ENCODE data around the gene RGS6.

The RGS6 gene

GRCh38 chr14:72169521-72169920, 237.3 kb downstream of the RGS6 start:
- DNase-seq = no peak

GRCh38 chr14:72172049-72172448, 239.8 kb downstream of the RGS6 start:
- DNase-seq = no peak

GRCh38 chr14:72172597-72172996, 240.4 kb downstream of the RGS6 start:
- DNase-seq = no peak

- DNase-seq = no peak
Measured at GRCh38 chr14:72173038-72173720, 240.9 kb downstream of the RGS6 start.

- no peak for DNase-seq
Measured at GRCh38 chr14:72177251-72177650, 245.0 kb downstream of the RGS6 start.

GRCh38 chr14:72178517-72178916, 246.3 kb downstream of the RGS6 start:
- no peak for DNase-seq

GRCh38 chr14:72182708-72183432, 250.6 kb downstream of the RGS6 start:
- DNase-seq = no peak

- DNase-seq = no peak
Measured at GRCh38 chr14:72183631-72184030, 251.4 kb downstream of the RGS6 start.

- DNase-seq = no peak
Measured at GRCh38 chr14:72186523-72186922, 254.3 kb downstream of the RGS6 start.

GRCh38 chr14:72196237-72197015, 264.2 kb downstream of the RGS6 start:
- no peak for DNase-seq

- DNase-seq = no peak
Measured at GRCh38 chr14:72201645-72202044, 269.4 kb downstream of the RGS6 start.

- DNase-seq = no peak
Measured at GRCh38 chr14:72213424-72213823, 281.2 kb downstream of the RGS6 start.

GRCh38 chr14:72215080-72215479, 282.9 kb downstream of the RGS6 start:
- DNase-seq = no peak

GRCh38 chr14:72217135-72217534, 284.9 kb downstream of the RGS6 start:
- no peak for DNase-seq

- no peak for DNase-seq
Measured at GRCh38 chr14:72222046-72222445, 289.8 kb downstream of the RGS6 start.

- DNase-seq = no peak
Measured at GRCh38 chr14:72236629-72237028, 304.4 kb downstream of the RGS6 start.

GRCh38 chr14:72237722-72238666, 305.8 kb downstream of the RGS6 start:
- no peak for DNase-seq

GRCh38 chr14:72243309-72244293, 311.4 kb downstream of the RGS6 start:
- no peak for DNase-seq

- no peak for DNase-seq
Measured at GRCh38 chr14:72247896-72248465, 315.8 kb downstream of the RGS6 start.

- DNase-seq = no peak
Measured at GRCh38 chr14:72253503-72253902, 321.3 kb downstream of the RGS6 start.

All from CD4-positive, alpha-beta T cell treated with Interleukin-4 for 4 hours (primary cell).